HFFc6 (cell line): ENCODE measurements around the gene PAPPA2. TPM values are rescaled to one million over a fixed set of nuclear protein-coding genes. Genes with fewer than 3 reads are reported as not detected.

Source experiments
- DNase-seq: peaks from one replicate; pipeline ENCODE4 v3.0.0-alpha.2; 2018
- H3K27ac Mint-ChIP-seq: 2 replicates; pipeline ENCODE4 v1.8.0; 2020; ENCODE audit warnings: mild to moderate bottlenecking, mixed read lengths
- H3K27me3 Mint-ChIP-seq: 2 replicates; pipeline ENCODE4 v1.8.0; 2021; ENCODE audit warnings: mild to moderate bottlenecking, moderate library complexity, mixed read lengths; ENCODE audit not compliant: insufficient read depth
- H3K36me3 Mint-ChIP-seq: 2 replicates; pipeline ENCODE4 v1.8.0; 2021; ENCODE audit warnings: low read depth, mixed read lengths
- H3K4me1 Mint-ChIP-seq: 2 replicates; pipeline ENCODE4 v1.8.0; 2020; ENCODE audit warnings: low read depth, mixed read lengths
- H3K4me3 Mint-ChIP-seq: 2 replicates; pipeline ENCODE4 v1.8.0; 2020; ENCODE audit warnings: mild to moderate bottlenecking, moderate library complexity, mixed read lengths
- H3K9me3 Mint-ChIP-seq: 2 replicates; pipeline ENCODE4 v1.8.0; 2020; ENCODE audit warnings: mild to moderate bottlenecking, mixed read lengths
- total RNA-seq, 6 experiments: library from RNA; stranded (reverse); fragmentation: NEBNext Ultra II Directional; extraction: Animal tissue kit (Norgen Biotek cat#: 25700); gene quantifications; 2 replicates in 1 of 6; 3 replicates in 5 of 6; pipeline ENCODE4 v1.2.3, GENCODE V29; 2021
- TF ChIP-seq, protein P1 (sequence below): fragments of 200-600 bp; sonication (generic); IDR thresholded peaks from 2 replicates; pipeline ENCODE4 v1.5.0; 2021; ENCODE audit warnings: antibody characterized with exemption, mild to moderate bottlenecking

PAPPA2 gene
- total RNA-seq, 6 experiments from 2014 or later = 0.16 to 1.1 (median 0.42) TPM

DNA sequence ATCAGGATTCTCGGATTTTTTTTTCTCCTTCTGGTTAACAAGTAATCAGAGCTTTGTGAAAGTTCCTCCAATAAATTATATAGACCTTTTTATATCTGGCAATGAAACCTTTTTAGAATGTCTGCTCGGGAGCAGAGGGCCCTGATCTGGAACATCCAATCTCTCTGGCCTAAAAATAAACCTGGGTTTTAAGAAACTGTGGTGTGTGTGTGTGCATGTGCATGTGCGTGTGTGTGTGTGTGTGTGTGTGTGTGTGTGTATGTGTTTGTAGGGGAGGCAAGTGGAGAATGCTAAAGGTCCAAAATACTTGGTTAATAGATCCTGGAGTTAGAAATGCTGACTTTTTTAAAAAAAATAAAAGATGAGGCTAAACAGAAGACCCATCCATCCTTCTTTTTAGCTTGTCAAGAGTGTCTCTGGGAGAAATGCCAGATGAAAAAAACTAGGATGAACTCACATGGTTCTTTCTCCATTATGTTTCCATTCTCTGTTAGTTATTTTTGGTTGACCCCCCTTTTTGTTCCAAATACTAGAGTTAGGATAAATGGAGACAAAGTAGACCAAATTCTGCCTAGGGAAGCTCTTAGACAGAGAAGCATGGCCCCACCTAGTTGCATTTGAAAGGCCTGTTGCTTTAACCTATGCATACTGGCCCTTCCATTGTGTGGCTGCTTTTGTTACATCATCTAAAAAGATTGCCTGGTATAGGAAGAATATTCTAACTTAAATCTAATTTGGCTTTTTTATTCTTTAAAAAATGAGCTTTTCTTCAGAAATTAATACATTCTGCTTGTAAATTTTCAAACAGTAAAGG is 175.9 kb downstream of the PAPPA2 start:
- H3K27me3 Mint-ChIP-seq = peaks cover 1% of the 10 kb centered on the region; the same call in 1 of the 2 replicates
- no peak overlapping the region for H3K27ac Mint-ChIP-seq
- DNase-seq = no peak
- no peaks in the 10 kb centered on the region for H3K36me3 Mint-ChIP-seq
- no peak overlapping the region for H3K4me3 Mint-ChIP-seq
- TF ChIP-seq, protein P1, sequence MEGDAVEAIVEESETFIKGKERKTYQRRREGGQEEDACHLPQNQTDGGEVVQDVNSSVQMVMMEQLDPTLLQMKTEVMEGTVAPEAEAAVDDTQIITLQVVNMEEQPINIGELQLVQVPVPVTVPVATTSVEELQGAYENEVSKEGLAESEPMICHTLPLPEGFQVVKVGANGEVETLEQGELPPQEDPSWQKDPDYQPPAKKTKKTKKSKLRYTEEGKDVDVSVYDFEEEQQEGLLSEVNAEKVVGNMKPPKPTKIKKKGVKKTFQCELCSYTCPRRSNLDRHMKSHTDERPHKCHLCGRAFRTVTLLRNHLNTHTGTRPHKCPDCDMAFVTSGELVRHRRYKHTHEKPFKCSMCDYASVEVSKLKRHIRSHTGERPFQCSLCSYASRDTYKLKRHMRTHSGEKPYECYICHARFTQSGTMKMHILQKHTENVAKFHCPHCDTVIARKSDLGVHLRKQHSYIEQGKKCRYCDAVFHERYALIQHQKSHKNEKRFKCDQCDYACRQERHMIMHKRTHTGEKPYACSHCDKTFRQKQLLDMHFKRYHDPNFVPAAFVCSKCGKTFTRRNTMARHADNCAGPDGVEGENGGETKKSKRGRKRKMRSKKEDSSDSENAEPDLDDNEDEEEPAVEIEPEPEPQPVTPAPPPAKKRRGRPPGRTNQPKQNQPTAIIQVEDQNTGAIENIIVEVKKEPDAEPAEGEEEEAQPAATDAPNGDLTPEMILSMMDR = no peak
- peaks cover 25% of the 10 kb centered on the region for H3K9me3 Mint-ChIP-seq
- H3K4me1 Mint-ChIP-seq = no peaks in the 10 kb centered on the region

DNA sequence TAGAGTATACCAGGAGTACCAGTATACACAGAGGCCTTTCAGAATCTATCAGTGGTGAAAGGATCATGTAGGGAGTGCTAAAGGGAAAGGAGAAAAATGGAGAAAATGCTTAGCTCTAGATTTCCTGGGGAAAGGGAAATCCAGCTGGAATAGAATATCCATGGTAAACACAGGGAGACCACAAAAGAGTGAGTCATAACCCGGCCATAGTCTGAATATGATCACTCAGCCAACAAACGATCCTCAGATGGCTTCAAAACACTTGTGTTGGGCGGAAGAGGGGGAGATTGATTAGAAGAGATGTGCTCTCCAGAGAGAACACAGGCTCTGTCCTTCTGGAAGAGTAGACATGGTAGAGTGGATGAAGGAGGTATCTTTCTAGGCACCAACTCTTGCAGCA is 180.6 kb downstream of the PAPPA2 start:
- Mint-ChIP-seq H3K4me3 (no peak overlapping the region), H3K4me1 (no peaks in the 10 kb centered on the region), H3K27ac (no peak overlapping the region), H3K36me3 (no peaks in the 10 kb centered on the region), H3K9me3 (peaks cover 23% of the 10 kb centered on the region), H3K27me3 (no peaks in the 10 kb centered on the region)
- DNase-seq = no peak
- TF ChIP-seq, protein P1 = no peak

DNA sequence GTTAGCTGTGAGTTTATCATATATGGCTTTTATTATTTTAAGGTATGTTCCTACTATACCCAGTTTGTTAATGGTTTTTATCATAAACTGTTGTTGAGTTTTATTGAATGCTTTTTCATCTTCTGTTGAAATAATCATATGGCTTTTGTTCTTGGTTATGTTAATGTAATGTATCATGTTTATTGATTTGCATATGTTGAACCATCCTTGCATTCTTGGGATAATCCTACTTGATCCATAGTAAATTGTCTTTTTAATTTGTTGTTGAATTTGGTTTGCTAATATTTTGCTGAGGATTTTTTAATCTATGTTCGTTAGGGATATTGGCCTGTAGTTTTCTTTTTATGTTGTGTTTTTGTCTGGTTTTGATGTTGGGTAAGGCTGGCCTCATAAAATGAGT is 185.6 kb downstream of the PAPPA2 start:
- Mint-ChIP-seq H3K27ac (no peak overlapping the region), H3K4me1 (no peaks in the 10 kb centered on the region), H3K4me3 (no peak overlapping the region), H3K27me3 (no peaks in the 10 kb centered on the region), H3K9me3 (peaks cover 49% of the 10 kb centered on the region), H3K36me3 (no peaks in the 10 kb centered on the region)
- TF ChIP-seq, protein P1 = no peak
- DNase-seq = no peak

DNA sequence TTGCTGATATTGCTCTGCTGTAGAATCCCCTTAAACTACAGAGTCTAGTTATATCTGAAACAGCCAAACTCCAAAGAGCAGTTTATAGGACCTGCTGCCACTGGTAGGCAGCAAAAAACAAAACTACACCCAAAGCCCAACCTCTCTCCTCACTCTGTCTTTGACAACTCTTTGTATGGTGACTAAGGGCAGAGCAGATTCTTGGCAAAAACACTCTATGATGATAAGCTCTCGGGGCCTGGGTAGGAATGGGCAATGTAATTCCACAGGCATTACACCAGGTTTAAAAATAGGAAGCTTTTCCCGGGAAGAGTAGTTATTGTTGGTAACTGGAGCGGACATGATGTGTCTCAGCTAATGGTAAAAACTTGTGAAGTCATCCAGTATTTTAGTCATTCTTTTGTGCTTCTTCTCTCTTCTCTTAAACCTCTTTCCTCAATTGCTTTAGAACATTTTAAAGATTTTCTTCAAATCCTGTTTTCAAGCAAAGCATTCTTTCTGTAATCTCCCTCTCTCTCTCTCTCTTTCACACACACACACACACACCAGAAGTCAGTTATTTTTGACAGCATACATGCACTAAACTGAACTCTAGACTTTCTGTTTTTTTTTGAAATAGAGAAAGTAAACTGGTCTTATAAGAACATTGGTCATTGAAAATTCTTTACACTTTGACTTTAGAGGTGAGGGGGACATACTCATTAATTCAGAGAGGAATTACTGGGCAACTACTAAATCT is 193.5 kb downstream of the PAPPA2 start:
- TF ChIP-seq, protein P1 = no peak

DNA sequence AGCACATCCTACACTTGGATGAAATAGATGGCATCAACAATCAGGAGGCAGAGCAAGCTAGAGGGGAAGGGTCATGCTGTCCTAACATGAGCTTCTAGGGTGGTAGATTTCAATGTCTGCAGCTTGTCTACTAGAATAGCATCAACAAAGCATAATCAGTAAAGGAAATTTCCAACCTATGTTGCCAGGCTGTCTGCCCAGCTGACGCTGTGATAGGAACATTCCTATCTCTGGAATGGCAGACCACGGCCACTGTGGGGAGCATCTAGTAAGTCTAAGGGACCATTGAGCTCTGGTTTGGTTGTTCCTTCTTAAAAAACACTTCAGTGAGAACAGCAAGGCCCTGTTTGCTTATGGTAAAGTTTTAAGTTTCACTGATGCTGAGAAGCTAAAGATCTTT is 206.8 kb downstream of the PAPPA2 start:
- TF ChIP-seq, protein P1 = no peak
- no peak overlapping the region for H3K4me3 Mint-ChIP-seq
- H3K27ac Mint-ChIP-seq = no peak overlapping the region
- no peaks in the 10 kb centered on the region for H3K27me3 Mint-ChIP-seq
- no peaks in the 10 kb centered on the region for H3K4me1 Mint-ChIP-seq
- H3K9me3 Mint-ChIP-seq = peaks cover 59% of the 10 kb centered on the region
- no peaks in the 10 kb centered on the region for H3K36me3 Mint-ChIP-seq
- DNase-seq = no peak

More for the DNA sequence above, 193.5 kb downstream of the PAPPA2 start:
- no peaks in the 10 kb centered on the region for H3K36me3 Mint-ChIP-seq
- H3K27me3 Mint-ChIP-seq = no peaks in the 10 kb centered on the region
- no peaks in the 10 kb centered on the region for H3K4me1 Mint-ChIP-seq
- H3K4me3 Mint-ChIP-seq = no peak overlapping the region
- peak overlapping the region; percentile 73 for H3K27ac Mint-ChIP-seq
- peaks cover 42% of the 10 kb centered on the region for H3K9me3 Mint-ChIP-seq
- peak; percentile 66 for DNase-seq
